Lower leg skin (tissue), 4 donors: ENCODE data around the gene UGT3A2. TPM values are rescaled to one million over a fixed set of nuclear protein-coding genes. Genes with fewer than 3 reads are reported as not detected.

Experiments
- DNase-seq, 2 donors: peaks; one replicate each; pipeline ENCODE4 v3.0.0-alpha.2; 2019; ENCODE audit warnings: low spot score in 2 of 2
- H3K4me3 ChIP-seq: fragments of 200-600 bp; sonication (generic); 2 replicates; pipeline ENCODE4 v1.5.1; 2017; ENCODE audit warnings: mild to moderate bottlenecking, low read depth; ENCODE audit not compliant: poor library complexity, severe bottlenecking
- CTCF ChIP-seq, 3 donors: fragments of 450-650 bp; IDR thresholded peaks; one replicate each; pipeline ENCODE4 v1.5.1; 2016; ENCODE audit warnings: antibody characterized with exemption in 3 of 3, mild to moderate bottlenecking in 3 of 3, moderate library complexity in 2 of 3
- POLR2A ChIP-seq, 2 donors: fragments of 450-650 bp; IDR thresholded peaks; one replicate each; pipeline ENCODE4 v1.6.1; 2016 to 2017; ENCODE audit warnings: antibody characterized with exemption in 2 of 2, mild to moderate bottlenecking in 1 of 2, moderate library complexity in 1 of 2
- WGBS, 2 donors: methylation state at CpG; one replicate each; pipeline ENCODE4 v1.1.5; 2018; 5-methylcytosine and 5-hydroxymethylcytosine counted together
- intact Hi-C: fragments of 100-400 bp; cut with DNase I; formaldehyde crosslinking; loops from one replicate; pipeline ENCODE4 v1.15.0; 2023; ENCODE audit warnings: low total_unique reads
- total RNA-seq, 4 donors: library from RNA; depleted of rRNA; stranded (reverse); fragments of >200 nt; gene quantifications; one replicate each; pipeline ENCODE4 v1.1.0, GENCODE V29; 2016

Gene UGT3A2
- total RNA-seq, 4 donors from 2014 or later: 3.1 to 38.2 (median 7.7) TPM

GRCh38 chr5:36096486-36096885, 29.8 kb upstream of the UGT3A2 start:
- intact Hi-C loops: no loop called here
- TF ChIP-seq CTCF (IDR thresholded peaks at IDR 0.05) (no peak), POLR2A (IDR thresholded peaks at IDR 0.05) (no peak)
- H3K4me3 ChIP-seq: no peak overlapping the region
- no peak for DNase-seq

GRCh38 chr5:36089989-36090388, 23.3 kb upstream of the UGT3A2 start:
- DNase-seq: no peak
- intact Hi-C loops: no loop called here
- TF ChIP-seq POLR2A (IDR thresholded peaks at IDR 0.05) (no peak), CTCF (IDR thresholded peaks at IDR 0.05) (no peak)
- no peak overlapping the region for H3K4me3 ChIP-seq
- 65 to 74% methylated on average over 2 of the region's 2 CpGs for WGBS, 2 donors

- DNase-seq: no peak
- TF ChIP-seq POLR2A (IDR thresholded peaks at IDR 0.05) (no peak), CTCF (IDR thresholded peaks at IDR 0.05) (no peak)
- H3K4me3 ChIP-seq: no peak overlapping the region
- WGBS, 2 donors: 18 to 24% methylated on average over 10 of the region's 10 CpGs
- intact Hi-C loops: no loop called here
Observed at GRCh38 chr5:36079200-36079781, 12.6 kb upstream of the UGT3A2 start.

- DNase-seq: no peak
- intact Hi-C loops: no loop called here
- WGBS, 2 donors: 59 to 61% methylated on average over 10 of the region's 10 CpGs
- TF ChIP-seq CTCF (IDR thresholded peaks at IDR 0.05) (no peak), POLR2A (IDR thresholded peaks at IDR 0.05) (no peak)
- no peak overlapping the region for H3K4me3 ChIP-seq
Observed at GRCh38 chr5:36078430-36078829, 11.7 kb upstream of the UGT3A2 start.

- no peak for DNase-seq
- 64 to 71% methylated on average over 3 of the region's 3 CpGs for WGBS, 2 donors
- intact Hi-C loops: no loop called here
- no peak overlapping the region for H3K4me3 ChIP-seq
- TF ChIP-seq CTCF (IDR thresholded peaks at IDR 0.05): no peak
- TF ChIP-seq POLR2A (IDR thresholded peaks at IDR 0.05): no peak
Observed at GRCh38 chr5:36073595-36074216, 7.0 kb upstream of the UGT3A2 start.
